WERI-Rb-1 (cell line): ENCODE results near the gene CEACAM19.

Experiments used
- DNase-seq: peaks from one replicate; pipeline ENCODE4 v3.0.0-alpha.2; 2020
- H3K27ac ChIP-seq: fragments of 250-450 bp; sonication (Bioruptor Pico); 2 replicates; pipeline ENCODE4 v1.5.1; 2020; ENCODE audit warnings: mild to moderate bottlenecking, moderate library complexity
- H3K27me3 ChIP-seq: fragments of 250-450 bp; sonication (Bioruptor Pico); 2 replicates; pipeline ENCODE4 v1.5.1; 2021; ENCODE audit warnings: mild to moderate bottlenecking, low read depth, moderate library complexity; ENCODE audit not compliant: insufficient read depth, severe bottlenecking
- H3K36me3 ChIP-seq: fragments of 250-450 bp; sonication (Bioruptor Pico); 2 replicates; pipeline ENCODE4 v1.5.1; 2020; ENCODE audit warnings: mild to moderate bottlenecking, moderate library complexity
- H3K4me3 ChIP-seq: 2 replicates; pipeline ENCODE4 v1.5.1; 2011; ENCODE audit warnings: low read depth, mild to moderate bottlenecking, control low read depth, low read length
- H3K9me3 ChIP-seq: fragments of 250-450 bp; sonication (Bioruptor Pico); 2 replicates; pipeline ENCODE4 v1.5.1; 2021; ENCODE audit warnings: mild to moderate bottlenecking, moderate library complexity; ENCODE audit not compliant: severe bottlenecking
- CTCF ChIP-seq: IDR thresholded peaks from 2 replicates; pipeline ENCODE4 v1.5.1; 2011; ENCODE audit warnings: low read depth, mild to moderate bottlenecking, control low read depth, inconsistent platforms, low read length

CEACAM19 gene

GRCh38 chr19:44643605-44644401 lies 27.5 kb upstream of the CEACAM19 start, which contains the start of gene PVR:
Gene PVR, plus strand, starts transcription at chr19:44643910. Its CDS starts 187 bp downstream, at chr19:44644097.
- peak; percentile 78 for DNase-seq
- TF ChIP-seq CTCF = 0 out of 2 replicates have a peak, but pooled peaks have one; percentile 4
- peak within 1 kb of the TSS; percentile 90 for H3K4me3 ChIP-seq
- H3K27me3 ChIP-seq = no peaks in the 10 kb centered on the region
- no peaks in the 10 kb centered on the region for H3K9me3 ChIP-seq
- peaks cover 22% of the 10 kb centered on the region for H3K36me3 ChIP-seq
- peak within 1 kb of the TSS; percentile 93 for H3K27ac ChIP-seq

- H3K27me3 ChIP-seq = no peaks in the 10 kb centered on the region
- H3K4me3 ChIP-seq = peak overlapping the region; percentile 90
- DNase-seq = peak; percentile 32
- no peak for TF ChIP-seq CTCF
- peak overlapping the region; percentile 93 for H3K27ac ChIP-seq
- no peaks in the 10 kb centered on the region for H3K9me3 ChIP-seq
- H3K36me3 ChIP-seq = peaks cover 26% of the 10 kb centered on the region
Observed at GRCh38 chr19:44644402-44645016, 26.8 kb upstream of the CEACAM19 start.

DNA sequence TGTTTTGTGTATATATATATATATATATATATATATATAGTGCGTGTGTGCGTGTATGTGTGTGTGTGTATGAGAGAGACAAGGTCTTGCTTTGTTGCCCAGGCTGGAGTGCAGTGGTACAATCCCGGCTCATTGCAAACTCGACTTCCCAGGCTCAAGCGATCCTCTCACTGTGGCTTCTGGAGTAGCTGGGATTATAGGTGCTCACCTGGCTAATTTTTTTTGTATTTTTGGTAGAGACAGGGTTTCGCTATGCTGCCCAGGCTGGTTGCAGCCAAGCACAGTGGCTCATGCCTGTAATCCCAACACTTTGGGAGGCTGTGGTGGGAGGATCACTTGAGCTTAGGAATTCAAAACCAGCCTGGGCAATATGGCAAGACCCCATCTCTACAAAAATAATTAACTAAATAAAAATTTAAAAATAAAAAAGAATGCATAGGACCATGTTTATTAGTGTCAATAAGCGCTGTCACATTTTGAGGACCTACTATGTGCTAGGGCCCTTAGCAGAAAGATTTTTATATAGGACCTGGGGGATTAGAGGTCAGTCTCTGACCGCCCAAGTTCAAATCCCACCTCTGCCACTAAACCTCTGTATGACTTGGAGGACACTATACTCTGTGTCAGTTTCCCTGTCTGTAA lies 25.8 kb upstream of the CEACAM19 start:
- no peak for TF ChIP-seq CTCF
- Histone ChIP-seq H3K27me3 (no peaks in the 10 kb centered on the region), H3K9me3 (no peaks in the 10 kb centered on the region), H3K36me3 (peaks cover 35% of the 10 kb centered on the region), H3K4me3 (no peak overlapping the region), H3K27ac (no peak overlapping the region)
- DNase-seq = no peak

GRCh38 chr19:44646049-44646416 lies 25.2 kb upstream of the CEACAM19 start:
- H3K27me3 ChIP-seq = no peaks in the 10 kb centered on the region
- H3K4me3 ChIP-seq = no peak overlapping the region
- H3K36me3 ChIP-seq = peaks cover 40% of the 10 kb centered on the region
- DNase-seq = no peak
- no peak for TF ChIP-seq CTCF
- H3K9me3 ChIP-seq = no peaks in the 10 kb centered on the region
- no peak overlapping the region for H3K27ac ChIP-seq

- no peak for TF ChIP-seq CTCF
- Histone ChIP-seq H3K27ac (no peak overlapping the region), H3K27me3 (no peaks in the 10 kb centered on the region), H3K36me3 (peaks cover 51% of the 10 kb centered on the region), H3K9me3 (no peaks in the 10 kb centered on the region), H3K4me3 (no peak overlapping the region)
- DNase-seq = no peak
Observed at GRCh38 chr19:44647144-44647543, 24.1 kb upstream of the CEACAM19 start.
